HepG2 (cell line): ENCODE results near the gene PLBD2. TPM values are rescaled to one million over a fixed set of nuclear protein-coding genes. Genes with fewer than 3 reads are reported as not detected.

Experiments
- CREB1 ChIP-seq, 2 experiments: fragments of 450-650 bp in 1 of 2; IDR thresholded peaks; 2 replicates each; pipeline ENCODE4 v1.6.1; 2016 to 2017; ENCODE audit warnings: control low read depth in 1 of 2, mild to moderate bottlenecking in 1 of 2, missing compliant biosample characterization in 1 of 2, missing genetic modification characterization in 1 of 2
- EEA1 ChIP-seq: sonication (generic); formaldehyde crosslinking; IDR thresholded peaks from 2 replicates; pipeline ENCODE4 v1.5.1; 2020; ENCODE audit warnings: mild to moderate bottlenecking, missing genetic modification reagents, borderline replicate concordance
- FOSL1 ChIP-seq: sonication (generic); formaldehyde crosslinking; IDR thresholded peaks from 2 replicates; pipeline ENCODE4 v1.9.0; 2021; ENCODE audit warnings: missing genetic modification reagents, borderline replicate concordance
- FOXM1 ChIP-seq: sonication (generic); formaldehyde crosslinking; IDR thresholded peaks from 2 replicates; pipeline ENCODE4 v1.5.0; 2020; ENCODE audit warnings: missing genetic modification reagents
- KDM1A ChIP-seq: IDR thresholded peaks from 2 replicates; pipeline ENCODE4 v1.6.1; 2016; ENCODE audit warnings: missing compliant biosample characterization
- NCOA1 ChIP-seq: sonication (generic); formaldehyde crosslinking; IDR thresholded peaks from 2 replicates; pipeline ENCODE4 v1.9.0; 2021; ENCODE audit warnings: missing genetic modification reagents
- PCBP2 ChIP-seq: fragments of 200-400 bp; formaldehyde crosslinking; optimal IDR thresholded peaks from 2 replicates; pipeline ENCODE3; 2018; ENCODE audit warnings: low read length, low read depth; ENCODE audit not compliant: poor library complexity, severe bottlenecking
- PHF5A ChIP-seq: IDR thresholded peaks from one replicate; pipeline ENCODE4 v1.6.1; 2018; ENCODE audit warnings: low read depth, missing genetic modification reagents; ENCODE audit not compliant: unreplicated experiment
- SETDB1 ChIP-seq: sonication (generic); formaldehyde crosslinking; IDR thresholded peaks from 2 replicates; pipeline ENCODE4 v1.5.1; 2020; ENCODE audit warnings: missing genetic modification reagents, mild to moderate bottlenecking, borderline replicate concordance
- SNAI1 ChIP-seq: sonication (generic); formaldehyde crosslinking; IDR thresholded peaks from 2 replicates; pipeline ENCODE4 v1.5.0; 2020; ENCODE audit warnings: mild to moderate bottlenecking, missing genetic modification reagents, borderline replicate concordance
- THAP11 ChIP-seq: IDR thresholded peaks from 2 replicates; pipeline ENCODE4 v1.6.1; 2016; ENCODE audit warnings: missing biosample characterization, missing genetic modification reagents
- YEATS4 ChIP-seq: sonication (generic); formaldehyde crosslinking; IDR thresholded peaks from 2 replicates; pipeline ENCODE4 v1.4.0; 2020; ENCODE audit warnings: missing genetic modification reagents, borderline replicate concordance
- ZBTB21 ChIP-seq: sonication (generic); formaldehyde crosslinking; IDR thresholded peaks from 2 replicates; pipeline ENCODE4 v1.4.0; 2020; ENCODE audit warnings: missing genetic modification reagents
- ZFY ChIP-seq: sonication (generic); formaldehyde crosslinking; IDR thresholded peaks from 2 replicates; pipeline ENCODE4 v1.4.0; 2020; ENCODE audit warnings: missing genetic modification reagents
- ZNF225 ChIP-seq: sonication (generic); formaldehyde crosslinking; IDR thresholded peaks from 2 replicates; pipeline ENCODE4 v1.4.0; 2020; ENCODE audit warnings: mild to moderate bottlenecking, missing genetic modification reagents
- ZNF317 ChIP-seq: sonication (generic); formaldehyde crosslinking; IDR thresholded peaks from 2 replicates; pipeline ENCODE4 v1.5.0; 2020; ENCODE audit warnings: mild to moderate bottlenecking, missing genetic modification reagents
- ZNF33A ChIP-seq: sonication (generic); formaldehyde crosslinking; IDR thresholded peaks from 2 replicates; pipeline ENCODE4 v1.5.1; 2020; ENCODE audit warnings: missing genetic modification reagents, mild to moderate bottlenecking, moderate library complexity, borderline replicate concordance
- ZNF496 ChIP-seq: sonication (generic); formaldehyde crosslinking; IDR thresholded peaks from 2 replicates; pipeline ENCODE4 v1.8.1; 2023; ENCODE audit warnings: mild to moderate bottlenecking, moderate library complexity, missing genetic modification reagents; ENCODE audit not compliant: insufficient replicate concordance
- ZNF547 ChIP-seq: sonication (generic); formaldehyde crosslinking; IDR thresholded peaks from 2 replicates; pipeline ENCODE4 v1.5.1; 2020; ENCODE audit warnings: mild to moderate bottlenecking, missing genetic modification reagents
- polyA plus RNA-seq, 8 experiments: library from polyadenylated mRNA; depleted of rRNA in 3 of 8; stranded (reverse) in 7 of 8; unstranded in 1 of 8; fragments of >200 nt; fragmentation: Illumina TruSeq in 4 of 8; extraction: Trizol in 4 of 8; gene quantifications; 2 replicates each; pipeline versions ENCODE4 v1.2.1 to v1.2.3, GENCODE V29; 2011 to 2016; ENCODE audit warnings: low read depth in 4 of 8, missing spikeins in 1 of 8, mixed read lengths in 1 of 8; ENCODE audit not compliant: insufficient read depth in 1 of 8
- total RNA-seq, 5 experiments: library from RNA; depleted of rRNA; stranded (reverse); fragments of >200 nt; fragmentation: Illumina TruSeq; extraction: Trizol; gene quantifications; 2 replicates each; pipeline ENCODE4 v1.2.3, GENCODE V29; 2016; ENCODE audit warnings: low read depth in 1 of 5
- TF ChIP-seq, protein P1 (sequence below): sonication (generic); formaldehyde crosslinking; IDR thresholded peaks from 2 replicates; pipeline ENCODE4 v1.8.0; 2022; ENCODE audit warnings: mild to moderate bottlenecking, missing genetic modification reagents, moderate library complexity
- TF ChIP-seq, protein P2 (sequence below): IDR thresholded peaks from 2 replicates; pipeline ENCODE4 v1.6.1; 2016; ENCODE audit warnings: low read depth
- TF ChIP-seq, protein P3 (sequence below): IDR thresholded peaks from 2 replicates; pipeline ENCODE4 v1.6.1; 2016; ENCODE audit warnings: missing compliant biosample characterization, missing genetic modification reagents, borderline replicate concordance
- TF ChIP-seq, protein P4 (sequence below): IDR thresholded peaks from 2 replicates; pipeline ENCODE4 v1.6.1; 2012; ENCODE audit warnings: inconsistent platforms
- TF ChIP-seq, protein P5 (sequence below): sonication (generic); formaldehyde crosslinking; IDR thresholded peaks from 2 replicates; pipeline ENCODE4 v1.8.0; 2022; ENCODE audit warnings: missing genetic modification reagents, mild to moderate bottlenecking, borderline replicate concordance

PLBD2 gene
- total and polyA plus RNA-seq, 2 of the 13 experiments (the other 11 are each of a cell fraction or from before 2014, with no cell fraction given): 6.7 to 8.5 TPM

DNA sequence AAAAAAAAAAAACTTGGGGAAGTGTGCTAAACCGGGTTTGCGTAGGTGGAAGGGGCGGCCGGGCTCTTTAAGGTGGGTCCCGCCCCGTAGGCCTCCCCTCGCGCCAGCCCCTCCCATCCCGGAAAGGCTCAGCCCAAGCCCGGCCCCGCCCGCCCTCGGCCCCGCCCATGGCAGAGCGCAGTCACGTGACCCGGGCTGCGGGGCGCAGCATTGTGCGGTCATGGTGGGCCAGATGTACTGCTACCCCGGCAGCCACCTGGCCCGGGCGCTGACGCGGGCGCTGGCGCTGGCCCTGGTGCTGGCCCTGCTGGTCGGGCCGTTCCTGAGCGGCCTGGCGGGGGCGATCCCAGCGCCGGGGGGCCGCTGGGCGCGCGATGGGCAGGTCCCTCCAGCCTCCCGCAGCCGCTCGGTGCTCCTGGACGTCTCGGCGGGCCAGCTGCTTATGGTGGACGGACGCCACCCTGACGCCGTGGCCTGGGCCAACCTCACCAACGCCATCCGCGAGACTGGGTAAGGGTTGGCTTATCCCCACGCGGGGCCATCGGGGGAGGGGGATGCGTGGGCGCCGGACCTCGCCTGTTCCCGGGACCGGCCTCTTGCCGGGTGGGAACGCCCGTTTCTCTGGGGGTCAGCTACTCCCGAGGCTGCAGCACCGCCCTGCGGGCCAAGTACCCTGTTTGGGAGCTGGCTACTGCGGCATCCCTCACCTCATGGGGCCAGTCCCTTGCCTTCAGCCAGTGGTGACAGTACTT lies at the start of gene PLBD2 (continued):
- TF ChIP-seq EEA1 (CRISPR knock-in tag) (peak; percentile 20; the same call in 1 of the 2 replicates), ZNF496 (no peak), SNAI1 (CRISPR knock-in tag) (no peak), ZFY (peak; percentile 82), ZBTB21 (no peak), FOXM1 (CRISPR knock-in tag) (no peak), NCOA1 (no peak), PHF5A (CRISPR knock-in tag) (no peak), ZNF317 (CRISPR knock-in tag) (no peak), ZNF33A (CRISPR knock-in tag) (no peak), KDM1A (CRISPR knock-in tag) (no peak), SETDB1 (CRISPR knock-in tag) (no peak), PCBP2 (no peak), ZNF225 (CRISPR knock-in tag) (no peak), CREB1 (IDR thresholded peaks at IDR 0.05) (peak; percentile 34; the same call in 1 of the 2 replicates), CREB1 (CRISPR knock-in tag; IDR thresholded peaks at IDR 0.05) (no peak), ZNF547 (no peak), FOSL1 (CRISPR knock-in tag) (no peak), THAP11 (CRISPR knock-in tag) (peak; percentile 61), YEATS4 (CRISPR knock-in tag) (peak; percentile 77; the same call in 1 of the 2 replicates)
- TF ChIP-seq, protein P1, sequence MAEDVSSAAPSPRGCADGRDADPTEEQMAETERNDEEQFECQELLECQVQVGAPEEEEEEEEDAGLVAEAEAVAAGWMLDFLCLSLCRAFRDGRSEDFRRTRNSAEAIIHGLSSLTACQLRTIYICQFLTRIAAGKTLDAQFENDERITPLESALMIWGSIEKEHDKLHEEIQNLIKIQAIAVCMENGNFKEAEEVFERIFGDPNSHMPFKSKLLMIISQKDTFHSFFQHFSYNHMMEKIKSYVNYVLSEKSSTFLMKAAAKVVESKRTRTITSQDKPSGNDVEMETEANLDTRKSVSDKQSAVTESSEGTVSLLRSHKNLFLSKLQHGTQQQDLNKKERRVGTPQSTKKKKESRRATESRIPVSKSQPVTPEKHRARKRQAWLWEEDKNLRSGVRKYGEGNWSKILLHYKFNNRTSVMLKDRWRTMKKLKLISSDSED (CRISPR knock-in tag): no peak
- TF ChIP-seq, protein P2, sequence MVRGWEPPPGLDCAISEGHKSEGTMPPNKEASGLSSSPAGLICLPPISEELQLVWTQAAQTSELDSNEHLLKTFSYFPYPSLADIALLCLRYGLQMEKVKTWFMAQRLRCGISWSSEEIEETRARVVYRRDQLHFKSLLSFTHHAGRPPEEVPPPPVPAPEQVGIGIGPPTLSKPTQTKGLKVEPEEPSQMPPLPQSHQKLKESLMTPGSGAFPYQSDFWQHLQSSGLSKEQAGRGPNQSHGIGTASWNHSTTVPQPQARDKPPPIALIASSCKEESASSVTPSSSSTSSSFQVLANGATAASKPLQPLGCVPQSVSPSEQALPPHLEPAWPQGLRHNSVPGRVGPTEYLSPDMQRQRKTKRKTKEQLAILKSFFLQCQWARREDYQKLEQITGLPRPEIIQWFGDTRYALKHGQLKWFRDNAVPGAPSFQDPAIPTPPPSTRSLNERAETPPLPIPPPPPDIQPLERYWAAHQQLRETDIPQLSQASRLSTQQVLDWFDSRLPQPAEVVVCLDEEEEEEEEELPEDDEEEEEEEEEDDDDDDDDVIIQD: no peak
- TF ChIP-seq, protein P3, sequence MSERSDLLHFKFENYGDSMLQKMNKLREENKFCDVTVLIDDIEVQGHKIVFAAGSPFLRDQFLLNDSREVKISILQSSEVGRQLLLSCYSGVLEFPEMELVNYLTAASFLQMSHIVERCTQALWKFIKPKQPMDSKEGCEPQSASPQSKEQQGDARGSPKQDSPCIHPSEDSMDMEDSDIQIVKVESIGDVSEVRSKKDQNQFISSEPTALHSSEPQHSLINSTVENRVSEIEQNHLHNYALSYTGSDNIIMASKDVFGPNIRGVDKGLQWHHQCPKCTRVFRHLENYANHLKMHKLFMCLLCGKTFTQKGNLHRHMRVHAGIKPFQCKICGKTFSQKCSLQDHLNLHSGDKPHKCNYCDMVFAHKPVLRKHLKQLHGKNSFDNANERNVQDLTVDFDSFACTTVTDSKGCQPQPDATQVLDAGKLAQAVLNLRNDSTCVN (CRISPR knock-in tag): no peak; the same call in 1 of the 2 replicates
- TF ChIP-seq, protein P4, sequence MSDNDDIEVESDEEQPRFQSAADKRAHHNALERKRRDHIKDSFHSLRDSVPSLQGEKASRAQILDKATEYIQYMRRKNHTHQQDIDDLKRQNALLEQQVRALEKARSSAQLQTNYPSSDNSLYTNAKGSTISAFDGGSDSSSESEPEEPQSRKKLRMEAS: peak; percentile 81
- TF ChIP-seq, protein P5, sequence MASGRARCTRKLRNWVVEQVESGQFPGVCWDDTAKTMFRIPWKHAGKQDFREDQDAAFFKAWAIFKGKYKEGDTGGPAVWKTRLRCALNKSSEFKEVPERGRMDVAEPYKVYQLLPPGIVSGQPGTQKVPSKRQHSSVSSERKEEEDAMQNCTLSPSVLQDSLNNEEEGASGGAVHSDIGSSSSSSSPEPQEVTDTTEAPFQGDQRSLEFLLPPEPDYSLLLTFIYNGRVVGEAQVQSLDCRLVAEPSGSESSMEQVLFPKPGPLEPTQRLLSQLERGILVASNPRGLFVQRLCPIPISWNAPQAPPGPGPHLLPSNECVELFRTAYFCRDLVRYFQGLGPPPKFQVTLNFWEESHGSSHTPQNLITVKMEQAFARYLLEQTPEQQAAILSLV (CRISPR knock-in tag): peak; percentile 65
